CD4-positive, alpha-beta T cell treated with Interleukin-2 at 100 ng/mL for 4 hours (primary cell): ENCODE results near the gene SLC6A11.

Experiments
- DNase-seq: peaks from one replicate; pipeline ENCODE4 v3.0.0-alpha.2; 2020; ENCODE audit warnings: low spot score

The SLC6A11 gene

GRCh38 chr3:10954740-10955139 is 138.7 kb downstream of the SLC6A11 start:
- DNase-seq: no peak

- no peak for DNase-seq
These were observed 139.9 kb downstream of the SLC6A11 start for GRCh38 chr3:10955711-10956453.

GRCh38 chr3:10956531-10956930 is 140.5 kb downstream of the SLC6A11 start:
- DNase-seq: no peak

GRCh38 chr3:10956986-10957385 is 141.0 kb downstream of the SLC6A11 start:
- no peak for DNase-seq

GRCh38 chr3:10957976-10958749 is 142.1 kb downstream of the SLC6A11 start:
- DNase-seq: no peak

- no peak for DNase-seq
These were observed 144.2 kb downstream of the SLC6A11 start for GRCh38 chr3:10960255-10960654.

- no peak for DNase-seq
These were observed 145.9 kb downstream of the SLC6A11 start for GRCh38 chr3:10961921-10962320.

GRCh38 chr3:10962481-10963036 is 146.5 kb downstream of the SLC6A11 start:
- no peak for DNase-seq

- no peak for DNase-seq
These were observed 148.6 kb downstream of the SLC6A11 start for GRCh38 chr3:10964537-10965167.

GRCh38 chr3:10968401-10968800 is 152.4 kb downstream of the SLC6A11 start:
- no peak for DNase-seq

GRCh38 chr3:10970306-10970960 is 154.4 kb downstream of the SLC6A11 start:
- no peak for DNase-seq

GRCh38 chr3:10972072-10972782 is 156.2 kb downstream of the SLC6A11 start:
- DNase-seq: no peak

GRCh38 chr3:10973046-10973595 is 157.1 kb downstream of the SLC6A11 start:
- DNase-seq: no peak

- DNase-seq: no peak
These were observed 158.1 kb downstream of the SLC6A11 start for GRCh38 chr3:10974131-10974530.

- DNase-seq: no peak
These were observed 158.8 kb downstream of the SLC6A11 start for GRCh38 chr3:10974746-10975375.

GRCh38 chr3:10975695-10976234 is 159.7 kb downstream of the SLC6A11 start:
- no peak for DNase-seq

GRCh38 chr3:10976770-10977169 is 160.7 kb downstream of the SLC6A11 start:
- DNase-seq: no peak

GRCh38 chr3:10977892-10978510 is 162.0 kb downstream of the SLC6A11 start:
- DNase-seq: no peak

GRCh38 chr3:10978956-10979355 is 162.9 kb downstream of the SLC6A11 start:
- no peak for DNase-seq

- no peak for DNase-seq
These were observed 164.3 kb downstream of the SLC6A11 start for GRCh38 chr3:10980312-10980711.
